NCI-H345 treated with DMSO at 0.1 percent for 48 hours (cell line): ENCODE results near the gene CHN1.

Experiments
- DNase-seq: peaks from one replicate; lab custom pipeline; 2025; ENCODE audit not compliant: unreplicated experiment; lab: John Stamatoyannopoulos, UW

The CHN1 gene

GRCh38 chr2:174877751-174878150 lies 127.4 kb downstream of the CHN1 start:
- no peak for DNase-seq

DNA sequence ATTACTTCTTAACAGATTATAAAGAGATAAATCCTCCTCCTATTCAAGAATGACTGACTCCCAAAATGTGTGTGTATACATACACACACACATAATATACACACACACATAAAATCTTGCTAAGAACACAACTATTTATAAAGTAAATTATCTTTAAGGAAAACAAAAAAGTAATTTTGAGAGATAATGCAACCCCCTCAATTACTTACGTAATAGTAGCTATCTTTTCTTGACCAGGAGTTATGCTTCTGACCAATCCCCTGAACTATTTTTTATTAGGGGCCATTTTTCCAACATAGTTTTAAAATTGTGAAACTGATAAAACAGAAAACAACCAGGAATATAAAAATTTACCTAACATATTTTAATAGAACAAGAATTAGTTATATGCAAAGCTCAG lies 127.9 kb downstream of the CHN1 start:
- DNase-seq = no peak

DNA sequence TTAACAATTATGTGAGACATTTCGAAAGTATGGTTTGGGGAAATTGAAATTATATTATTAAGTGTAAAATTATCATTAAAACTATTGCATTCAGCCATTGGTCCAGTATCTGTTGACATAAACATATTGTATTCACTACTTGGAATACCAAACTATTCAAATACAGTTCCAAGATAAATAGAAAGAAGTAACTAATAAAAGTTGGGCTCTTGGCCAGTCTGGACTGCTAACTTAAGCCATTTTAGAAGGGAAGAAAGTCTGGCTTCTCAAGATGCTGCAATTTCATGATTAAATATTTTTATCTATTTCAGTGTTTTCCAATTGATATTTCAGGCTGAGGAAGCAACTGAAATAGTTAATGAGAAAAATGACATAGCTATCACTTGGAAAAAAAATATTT lies 131.1 kb downstream of the CHN1 start:
- no peak for DNase-seq

DNA sequence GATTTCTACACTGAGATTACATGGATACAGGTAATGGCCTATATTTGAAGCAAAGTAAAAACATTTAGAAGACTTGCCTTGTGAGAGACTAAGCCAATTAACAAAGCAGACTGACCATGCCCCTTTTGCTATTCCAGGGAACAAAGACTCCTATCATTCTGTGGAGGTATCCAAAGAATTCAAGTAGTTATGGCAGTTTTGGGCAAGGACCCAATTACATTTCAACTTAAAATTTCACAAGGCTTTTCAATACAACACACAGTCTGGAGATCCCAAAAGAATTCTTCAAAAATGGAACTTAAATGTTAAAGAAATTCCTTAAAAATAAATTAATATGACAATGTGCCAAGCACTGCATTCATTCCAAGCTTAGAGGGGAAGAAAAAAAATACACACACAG lies 131.7 kb downstream of the CHN1 start:
- no peak for DNase-seq

GRCh38 chr2:174870787-174871186 lies 134.4 kb downstream of the CHN1 start:
- no peak for DNase-seq

GRCh38 chr2:174868878-174869277 lies 136.3 kb downstream of the CHN1 start:
- DNase-seq = peak; percentile 72

DNA sequence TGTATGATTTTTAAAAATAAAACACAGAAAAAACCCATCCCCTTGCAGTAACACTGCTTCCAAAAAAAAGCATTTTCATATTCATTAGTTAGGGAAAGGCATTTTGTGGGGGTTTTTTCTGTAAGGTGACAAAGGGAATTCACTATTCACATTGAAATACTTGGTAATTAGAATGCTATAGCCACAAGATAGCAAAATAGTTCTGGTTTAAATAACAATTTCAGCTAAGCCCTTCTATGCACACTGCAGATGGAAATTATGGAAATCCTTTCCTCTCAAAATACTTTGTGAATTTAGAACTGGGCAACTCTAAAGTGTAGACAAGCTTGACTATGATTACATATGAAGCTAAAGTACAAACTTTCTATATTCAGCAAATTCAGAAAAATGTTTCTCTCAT lies 138.8 kb downstream of the CHN1 start:
- DNase-seq = no peak

DNA sequence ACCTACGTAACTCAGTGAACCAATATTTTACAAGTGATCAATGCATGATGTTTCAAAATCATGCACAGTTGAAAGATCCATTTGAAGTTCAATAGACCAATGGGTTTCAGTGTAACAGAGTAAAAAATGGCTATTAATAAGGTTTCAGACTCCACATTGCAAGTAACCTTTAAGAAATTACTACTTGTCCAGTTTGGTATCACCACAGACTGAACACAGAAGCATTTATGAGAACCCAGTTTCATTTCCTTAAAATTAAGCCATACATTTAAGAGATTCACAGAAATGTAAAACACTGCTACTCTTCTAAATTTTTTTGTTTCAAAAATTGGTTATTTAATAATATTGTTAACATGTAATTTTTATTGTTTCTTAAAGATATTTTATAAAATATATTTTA lies 142.0 kb downstream of the CHN1 start:
- DNase-seq = no peak

DNA sequence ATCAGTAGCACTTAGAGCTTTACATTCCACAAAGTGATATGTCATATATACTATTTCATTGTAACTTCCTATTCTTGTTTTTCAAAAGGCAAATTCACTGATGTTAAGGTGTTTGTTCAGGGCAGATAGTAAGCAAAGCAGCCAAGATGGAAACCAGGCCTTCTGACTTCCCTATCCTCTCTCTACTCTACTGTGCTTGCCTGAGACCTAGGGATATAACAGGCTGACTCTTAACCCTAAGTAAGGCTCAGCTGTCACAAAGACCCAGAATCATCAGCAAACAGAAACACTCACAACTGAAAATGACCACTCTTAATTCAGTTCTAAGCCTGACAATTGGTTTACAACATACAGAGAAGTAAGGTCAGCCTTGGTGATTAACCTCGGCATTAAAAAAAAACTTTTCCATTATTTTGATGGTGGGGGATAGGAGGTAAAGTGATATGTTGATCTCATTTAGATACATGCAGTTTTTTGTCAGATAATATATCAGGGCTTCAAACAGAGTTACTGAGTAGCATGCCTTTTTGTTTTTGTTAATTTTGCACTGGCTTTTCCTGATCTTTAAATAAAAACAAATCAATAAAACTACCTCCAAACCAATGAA lies 145.5 kb downstream of the CHN1 start:
- DNase-seq = no peak

- DNase-seq = no peak
Observed at GRCh38 chr2:174858745-174859144, 146.4 kb downstream of the CHN1 start.

- DNase-seq = no peak
Observed at GRCh38 chr2:174856447-174856846, 148.7 kb downstream of the CHN1 start.

DNA sequence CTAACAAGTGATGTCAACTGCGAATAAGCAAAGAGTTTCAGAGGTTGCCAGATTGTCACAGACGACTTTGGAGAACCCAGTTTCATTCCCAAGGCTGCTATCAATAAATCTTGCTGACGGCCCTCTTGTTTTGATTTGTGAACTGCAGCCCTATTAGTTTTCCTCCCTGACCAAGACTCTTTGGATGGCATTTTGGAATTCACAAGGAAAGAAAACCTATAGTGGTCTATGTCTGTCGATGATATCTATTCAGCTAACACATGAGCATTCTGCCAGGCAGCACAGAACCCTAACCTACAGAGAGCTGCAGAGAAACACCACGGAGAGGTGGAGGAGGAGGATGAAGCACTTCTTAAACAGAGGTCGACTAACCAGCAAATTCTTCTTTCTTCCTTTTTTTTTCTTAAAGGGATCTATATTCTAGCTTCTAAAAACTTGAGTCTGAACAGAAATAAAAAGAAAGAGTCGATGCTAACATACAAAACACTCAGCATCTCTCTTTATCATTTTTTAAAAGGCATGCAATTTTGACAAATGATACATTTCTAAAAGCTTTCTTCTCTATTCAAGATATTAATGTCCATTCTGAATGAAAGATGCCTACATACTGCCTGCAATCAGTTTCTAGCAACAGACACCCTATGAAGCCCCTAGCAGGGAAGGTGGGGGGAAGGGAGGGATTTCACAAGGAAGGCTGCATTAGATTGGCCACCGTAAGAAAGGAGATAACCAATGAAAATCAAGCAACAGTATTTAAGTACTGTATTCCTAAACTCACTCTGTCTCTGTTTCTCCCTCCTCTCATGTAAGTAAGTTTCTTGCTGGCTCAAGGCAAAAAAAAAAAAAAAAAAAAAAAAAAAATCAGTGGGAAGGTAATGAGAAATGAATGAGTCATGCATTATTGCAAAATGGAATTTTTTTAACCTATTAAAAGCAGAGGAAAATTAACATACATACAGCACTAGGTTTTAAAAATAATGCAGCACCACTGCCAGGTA lies 157.9 kb downstream of the CHN1 start:
- no peak for DNase-seq

- no peak for DNase-seq
Observed at GRCh38 chr2:174846218-174846617, 159.0 kb downstream of the CHN1 start.

GRCh38 chr2:174844295-174844708 lies 160.9 kb downstream of the CHN1 start:
- no peak for DNase-seq

DNA sequence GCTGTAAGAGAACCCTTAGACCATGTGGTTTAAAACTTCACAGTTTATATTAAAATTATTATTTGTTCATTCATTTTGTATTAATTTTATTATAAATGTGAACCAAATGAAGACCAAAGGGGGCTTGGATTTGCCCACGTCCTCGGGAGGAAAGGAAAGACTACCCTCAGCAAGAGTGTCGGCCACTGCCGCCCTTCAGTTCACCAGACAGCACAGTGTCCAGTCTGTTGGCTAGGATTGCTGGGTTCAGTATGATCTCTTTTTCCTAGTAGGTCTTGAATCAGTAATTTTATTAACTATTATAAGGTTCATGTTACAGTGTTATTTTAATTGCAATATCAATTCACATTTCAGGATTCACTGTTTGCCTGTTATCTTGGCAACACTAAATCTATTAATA lies 162.7 kb downstream of the CHN1 start:
- no peak for DNase-seq

- no peak for DNase-seq
Observed at GRCh38 chr2:174841936-174842335, 163.2 kb downstream of the CHN1 start.

DNA sequence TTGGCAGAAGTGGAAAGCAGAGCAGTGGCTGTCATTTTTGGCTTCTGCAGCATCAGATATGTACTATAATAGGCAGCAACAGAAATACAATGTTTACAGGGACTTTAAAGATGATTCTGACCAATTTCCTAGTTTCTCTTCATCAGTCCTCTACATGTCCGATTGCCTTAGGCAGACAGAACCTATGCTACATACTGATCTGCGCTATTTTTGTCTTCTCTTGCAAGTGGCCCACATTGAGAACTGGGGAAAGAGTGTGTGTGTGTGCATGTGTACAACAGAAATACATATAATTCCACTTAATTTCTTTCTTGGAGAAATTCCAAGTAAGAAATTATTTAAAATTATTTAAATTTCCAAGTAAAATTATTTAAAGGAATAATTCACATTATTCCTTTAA lies 163.8 kb downstream of the CHN1 start:
- DNase-seq = no peak

GRCh38 chr2:174840436-174840835 lies 164.7 kb downstream of the CHN1 start:
- DNase-seq = no peak

DNA sequence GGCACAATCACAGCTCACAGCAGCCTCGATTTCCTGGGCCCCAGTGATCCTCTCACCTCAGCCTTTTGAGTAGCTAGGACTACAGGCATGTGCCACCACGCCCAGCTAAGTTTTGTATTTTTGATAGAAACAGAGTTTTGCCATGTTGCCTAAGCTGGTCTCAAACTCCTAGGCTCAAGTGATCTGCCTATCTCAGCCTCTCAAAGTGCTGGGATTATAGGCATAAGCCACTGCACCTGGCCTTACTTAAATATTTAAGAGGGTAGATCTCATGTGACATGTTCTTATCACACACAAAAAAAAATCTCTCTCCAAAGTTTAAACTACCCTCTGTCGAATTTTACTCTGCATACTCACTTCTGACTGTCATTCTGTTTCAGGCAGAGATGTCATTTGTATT lies 165.5 kb downstream of the CHN1 start:
- DNase-seq = no peak

- no peak for DNase-seq
Observed at GRCh38 chr2:174836995-174837390, 168.2 kb downstream of the CHN1 start.

DNA sequence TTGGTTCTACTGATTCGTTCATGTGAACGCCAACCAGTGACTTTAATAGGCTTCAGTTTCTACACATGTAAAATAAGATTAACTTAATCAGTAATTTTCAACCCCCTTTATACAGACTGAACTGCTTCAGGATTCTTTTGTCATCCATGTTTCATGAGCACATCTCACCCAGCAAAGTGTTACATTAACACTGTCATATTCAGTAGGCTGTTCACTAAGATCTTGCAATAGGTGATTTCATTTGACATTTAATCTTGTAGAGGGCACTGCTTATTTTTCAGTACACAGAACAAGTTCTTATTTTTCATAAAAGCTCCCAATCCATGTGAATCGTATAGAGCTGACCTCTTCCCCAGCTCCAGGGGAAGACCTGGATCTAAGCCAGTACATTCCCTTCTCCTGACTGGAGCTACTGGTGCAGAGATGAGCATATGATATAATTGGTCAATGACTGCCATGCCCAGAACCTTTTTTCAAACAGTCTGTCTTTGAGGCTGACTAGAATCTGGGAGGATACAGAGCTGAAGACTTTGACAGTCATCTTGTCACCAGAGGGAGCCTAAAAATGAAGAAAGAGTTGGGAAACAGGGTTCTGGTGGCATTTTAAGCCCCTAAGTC lies 168.7 kb downstream of the CHN1 start:
- no peak for DNase-seq

- DNase-seq = no peak
Observed at GRCh38 chr2:174835797-174836255, 169.4 kb downstream of the CHN1 start.
